ENCODE measurements around the gene ZDHHC19.

The ZDHHC19 gene

DNA sequence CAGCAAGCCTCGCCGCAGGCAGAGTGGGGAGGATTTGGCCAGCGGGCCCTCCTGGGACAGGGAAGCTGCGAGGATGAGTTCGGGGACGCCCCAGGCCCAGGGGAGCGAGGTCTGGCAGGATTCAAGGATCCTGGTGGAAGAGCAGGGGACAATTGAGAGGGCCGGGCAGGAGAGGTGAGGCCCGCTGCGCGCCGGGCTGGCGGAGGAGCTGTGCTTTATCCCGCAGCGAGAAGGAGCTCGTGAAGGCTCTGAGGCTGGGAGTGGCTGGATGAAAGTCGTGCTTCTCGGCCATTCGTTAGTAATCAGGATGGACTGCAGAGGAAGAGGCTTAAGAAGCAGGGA, 8.7 kb upstream of the ZDHHC19 start:
- TF ChIP-seq CTCF (IDR thresholded peaks at IDR 0.05; ENCODE audit: insufficient read depth, low read length, missing control alignments) = no peak
- ChIA-PET POLR2A (no interaction called here), CTCF (interaction anchor here (1.2 to 2.1 kb wide), 3 partner anchors 9 to 302 kb away, joined by 3 to 6 read pairs (median 3); no protein-coding TSS in a partner anchor)
- no peak for DNase-seq (ENCODE audit: low read depth, low spot score)
- H3K4me3 ChIP-seq (ENCODE audit: low read depth, low read length) = no peak overlapping the region

DNA sequence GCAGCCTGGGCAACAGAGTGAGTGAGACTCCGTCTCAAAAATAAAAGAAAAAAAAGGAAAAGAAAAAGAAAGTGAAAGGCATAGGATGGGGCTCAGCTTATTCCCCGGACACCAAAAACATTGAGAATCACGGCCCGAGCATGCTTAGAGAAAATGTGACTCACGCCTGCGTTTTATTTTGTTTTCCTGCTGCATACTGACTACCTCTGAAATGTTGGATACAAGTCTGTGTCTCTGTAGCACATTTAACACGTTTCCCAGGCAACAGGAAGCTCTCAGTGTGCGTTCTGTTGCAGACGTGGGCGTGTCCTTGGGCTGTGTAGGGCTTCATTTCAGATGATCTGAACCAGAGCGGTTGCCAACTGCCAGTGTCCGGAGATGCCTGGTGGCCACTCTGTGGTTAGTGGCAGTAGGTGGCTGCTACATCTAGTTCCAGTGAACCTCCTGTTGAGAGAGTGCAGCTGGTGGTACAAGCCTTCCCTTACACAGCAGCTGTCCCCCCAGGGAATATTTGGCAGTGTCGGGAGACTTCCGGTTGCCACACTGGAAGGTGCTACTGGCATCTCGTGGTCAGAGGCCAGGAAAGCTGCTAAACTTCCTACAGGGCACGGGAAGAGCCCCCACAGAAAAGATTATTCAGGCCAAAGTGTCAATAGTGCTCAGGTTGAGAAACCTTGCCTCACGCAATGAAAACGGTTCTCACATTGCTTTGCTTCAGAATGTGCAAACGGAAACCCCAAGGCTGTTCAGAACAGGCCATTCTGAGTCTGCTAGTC, 8.2 kb upstream of the ZDHHC19 start:
- ChIA-PET CTCF (interaction anchor here (1.2 to 2.1 kb wide), 5 partner anchors 9 to 302 kb away, joined by 3 to 6 read pairs (median 3); no protein-coding TSS in a partner anchor), POLR2A (interaction anchor here (1.2 kb wide), 1 partner anchor 141 kb away, joined by 3 read pairs; no protein-coding TSS in a partner anchor)
- TF ChIP-seq CTCF (IDR thresholded peaks at IDR 0.05; ENCODE audit: insufficient read depth, low read length, missing control alignments) = no peak
- H3K4me3 ChIP-seq (ENCODE audit: low read depth, low read length) = peak overlapping the region; percentile 39
- DNase-seq (ENCODE audit: low read depth, low spot score) = peak; percentile 62

DNA sequence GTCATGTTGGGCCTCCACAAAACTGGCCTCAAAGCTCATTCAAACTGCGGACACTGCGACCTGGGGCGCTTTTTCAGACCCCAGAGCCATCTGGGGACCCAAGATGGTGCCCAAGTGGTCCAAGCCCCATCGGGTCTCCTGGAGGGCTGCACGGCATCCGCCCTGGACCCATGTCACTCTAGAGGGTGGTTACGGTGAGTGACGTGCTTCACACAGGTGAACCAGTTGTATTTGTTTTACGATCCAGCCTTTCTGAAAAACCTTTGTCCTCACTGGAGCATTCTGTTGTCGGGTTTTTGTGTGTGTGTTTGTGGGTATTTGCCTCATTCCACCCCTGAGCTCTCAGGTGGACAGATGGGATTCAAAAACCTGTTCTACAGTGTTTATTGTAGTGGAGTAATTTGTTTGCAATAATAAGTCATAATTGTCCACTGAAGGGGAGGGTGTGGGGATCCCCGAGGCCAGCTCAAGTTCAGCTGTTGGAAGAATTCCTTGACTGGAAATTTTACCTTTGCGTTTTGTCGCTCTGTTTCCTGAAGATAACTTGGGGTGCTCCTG, 7.0 kb upstream of the ZDHHC19 start:
- H3K4me3 ChIP-seq (ENCODE audit: low read depth, low read length) = no peak overlapping the region
- DNase-seq (ENCODE audit: low read depth, low spot score) = no peak
- POLR2A ChIA-PET = interaction anchor here (1.2 kb wide), 1 partner anchor 140 kb away, joined by 3 read pairs; no protein-coding TSS in a partner anchor
- CTCF ChIA-PET = interaction anchor here (0.7 to 1.2 kb wide), 5 partner anchors 17 to 310 kb away, joined by 3 to 5 read pairs (median 4); no protein-coding TSS in a partner anchor
- TF ChIP-seq CTCF (IDR thresholded peaks at IDR 0.05; ENCODE audit: insufficient read depth, low read length, missing control alignments) = no peak

GRCh38 chr3:196217307-196218154, 6.3 kb upstream of the ZDHHC19 start:
- no peak for TF ChIP-seq CTCF (IDR thresholded peaks at IDR 0.05; ENCODE audit: insufficient read depth, low read length, missing control alignments)
- DNase-seq (ENCODE audit: low read depth, low spot score) = no peak
- ChIA-PET POLR2A (no interaction called here), CTCF (interaction anchor here (1.0 to 2.0 kb wide), 4 partner anchors 18 to 311 kb away, joined by 3 to 7 read pairs (median 4); no protein-coding TSS in a partner anchor)
- H3K4me3 ChIP-seq (ENCODE audit: low read depth, low read length) = no peak overlapping the region

GRCh38 chr3:196216681-196217211, 5.5 kb upstream of the ZDHHC19 start:
- no peak for TF ChIP-seq CTCF (IDR thresholded peaks at IDR 0.05; ENCODE audit: insufficient read depth, low read length, missing control alignments)
- CTCF ChIA-PET = interaction anchor here (2.0 kb wide), 1 partner anchor 20 kb away, joined by 7 read pairs; no protein-coding TSS in a partner anchor
- POLR2A ChIA-PET = no interaction called here
- no peak overlapping the region for H3K4me3 ChIP-seq (ENCODE audit: low read depth, low read length)
- no peak for DNase-seq (ENCODE audit: low read depth, low spot score)
